H1 (cell line): ENCODE data around the gene BCL11A.

ENCODE experiments used
- CBX8 ChIP-seq: fragments of 300-800, 300-1000 bp; sonication (generic); IDR thresholded peaks from 2 replicates; pipeline ENCODE4 v1.7.1; 2016; ENCODE audit warnings: low read depth, low read length, borderline replicate concordance
- EP300 ChIP-seq, 2 experiments: IDR thresholded peaks; 1 replicate in 1 of 2; 2 replicates in 1 of 2; pipeline ENCODE4 v1.6.1; 2011 to 2012; ENCODE audit warnings: low read depth in 2 of 2, low read length in 2 of 2, mild to moderate bottlenecking in 2 of 2, borderline replicate concordance in 1 of 2, inconsistent platforms in 1 of 2, moderate library complexity in 1 of 2
- EZH2 ChIP-seq: fragments of 200-600 bp; sonication (generic); IDR thresholded peaks from 2 replicates; pipeline ENCODE4 v1.7.1; 2012; ENCODE audit warnings: low read depth, mild to moderate bottlenecking, moderate library complexity, low read length, inconsistent platforms; ENCODE audit not compliant: severe bottlenecking
- POLR2A ChIP-seq, 2 experiments: IDR thresholded peaks; 1 replicate in 1 of 2; 2 replicates in 1 of 2; pipeline ENCODE4 v1.6.1; 2011; ENCODE audit warnings: low read depth in 2 of 2, low read length in 2 of 2, mild to moderate bottlenecking in 2 of 2; ENCODE audit errors: control extremely low read depth in 1 of 2
- POLR2AphosphoS5 ChIP-seq: IDR thresholded peaks from 2 replicates; pipeline ENCODE4 v1.6.1; 2011; ENCODE audit warnings: low read depth, low read length
- RNF2 ChIP-seq: fragments of 200-900, 300-1000 bp; sonication (generic); IDR thresholded peaks from 2 replicates; pipeline ENCODE4 v1.7.1; 2016; ENCODE audit warnings: borderline replicate concordance, low read depth, mild to moderate bottlenecking, antibody characterized with exemption, low read length; ENCODE audit not compliant: poor library complexity, severe bottlenecking; ENCODE audit errors: missing control alignments
- SP1 ChIP-seq: IDR thresholded peaks from 2 replicates; pipeline ENCODE4 v1.6.1; 2011; ENCODE audit warnings: low read depth, low read length
- SUZ12 ChIP-seq: fragments of 200-600 bp; sonication (generic); IDR thresholded peaks from 2 replicates; pipeline ENCODE4 v1.6.1; 2012; ENCODE audit warnings: mild to moderate bottlenecking, inconsistent platforms, low read length, moderate library complexity, mixed read lengths
- YY1 ChIP-seq: IDR thresholded peaks from 2 replicates; pipeline ENCODE4 v1.6.1; 2011; ENCODE audit warnings: low read depth, mild to moderate bottlenecking, low read length
- TF ChIP-seq, protein P1 (sequence below), 3 experiments: IDR thresholded peaks; 1 replicate in 2 of 3; 2 replicates in 1 of 3; pipeline versions ENCODE4 v1.5.1 to v1.6.1; 2011; ENCODE audit warnings: low read length in 3 of 3, mild to moderate bottlenecking in 3 of 3, inconsistent platforms in 2 of 3, low read depth in 1 of 3, moderate library complexity in 1 of 3; ENCODE audit not compliant: insufficient read depth in 1 of 3; ENCODE audit errors: control extremely low read depth in 1 of 3
- TF ChIP-seq, protein P2 (sequence below): IDR thresholded peaks from 2 replicates; pipeline ENCODE4 v1.6.1; 2012; ENCODE audit warnings: inconsistent platforms

DNA sequence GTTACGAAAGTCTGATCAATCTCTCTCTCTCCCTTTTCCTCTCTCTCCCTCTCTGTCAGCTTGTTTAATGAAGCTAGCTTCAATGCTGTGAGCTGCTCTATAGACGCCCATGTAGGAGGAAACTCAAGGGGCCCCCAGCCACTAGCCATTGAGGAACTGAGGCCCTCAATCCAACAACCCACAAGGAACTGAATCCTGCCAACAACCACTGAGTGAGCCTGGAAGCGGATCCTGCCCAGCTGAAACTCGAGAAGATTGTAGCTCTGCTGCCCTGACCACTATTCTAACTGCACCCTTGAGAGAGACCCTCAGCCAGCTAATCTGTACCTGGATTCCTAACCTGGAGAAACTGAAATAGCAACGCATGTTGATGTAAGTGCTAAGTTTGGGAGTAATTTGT lies 129.2 kb downstream of the BCL11A start:
- TF ChIP-seq SP1 (no peak), POLR2A (IDR thresholded peaks at IDR 0.05; ENCODE audit: control extremely low read depth in 1 of 2, low read depth in 2 of 2, low read length in 2 of 2) (no peak), YY1 (no peak), EP300 (IDR thresholded peaks at IDR 0.05; ENCODE audit: borderline replicate concordance in 1 of 2, low read depth in 2 of 2, low read length in 2 of 2) (no peak), CBX8 (no peak), RNF2 (no peak), SUZ12 (no peak), POLR2AphosphoS5 (no peak), EZH2 (no peak)
- TF ChIP-seq, protein P1, sequence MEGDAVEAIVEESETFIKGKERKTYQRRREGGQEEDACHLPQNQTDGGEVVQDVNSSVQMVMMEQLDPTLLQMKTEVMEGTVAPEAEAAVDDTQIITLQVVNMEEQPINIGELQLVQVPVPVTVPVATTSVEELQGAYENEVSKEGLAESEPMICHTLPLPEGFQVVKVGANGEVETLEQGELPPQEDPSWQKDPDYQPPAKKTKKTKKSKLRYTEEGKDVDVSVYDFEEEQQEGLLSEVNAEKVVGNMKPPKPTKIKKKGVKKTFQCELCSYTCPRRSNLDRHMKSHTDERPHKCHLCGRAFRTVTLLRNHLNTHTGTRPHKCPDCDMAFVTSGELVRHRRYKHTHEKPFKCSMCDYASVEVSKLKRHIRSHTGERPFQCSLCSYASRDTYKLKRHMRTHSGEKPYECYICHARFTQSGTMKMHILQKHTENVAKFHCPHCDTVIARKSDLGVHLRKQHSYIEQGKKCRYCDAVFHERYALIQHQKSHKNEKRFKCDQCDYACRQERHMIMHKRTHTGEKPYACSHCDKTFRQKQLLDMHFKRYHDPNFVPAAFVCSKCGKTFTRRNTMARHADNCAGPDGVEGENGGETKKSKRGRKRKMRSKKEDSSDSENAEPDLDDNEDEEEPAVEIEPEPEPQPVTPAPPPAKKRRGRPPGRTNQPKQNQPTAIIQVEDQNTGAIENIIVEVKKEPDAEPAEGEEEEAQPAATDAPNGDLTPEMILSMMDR (IDR thresholded peaks at IDR 0.05; ENCODE audit: control extremely low read depth in 1 of 3, insufficient read depth in 1 of 3, low read depth in 1 of 3, low read length in 3 of 3), result no peak
- TF ChIP-seq, protein P2, sequence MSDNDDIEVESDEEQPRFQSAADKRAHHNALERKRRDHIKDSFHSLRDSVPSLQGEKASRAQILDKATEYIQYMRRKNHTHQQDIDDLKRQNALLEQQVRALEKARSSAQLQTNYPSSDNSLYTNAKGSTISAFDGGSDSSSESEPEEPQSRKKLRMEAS, result no peak
